Measurements from ENCODE around the gene OTULINL. TPM values are rescaled to one million over a fixed set of nuclear protein-coding genes. Genes with fewer than 3 reads are reported as not detected.

The OTULINL gene
- 10.6 to 13.5 TPM (median 12.9 TPM) in 5 replicates for total RNA-seq (2022; extraction: Qiagen RNA extraction; ENCODE audit: low read depth)

DNA sequence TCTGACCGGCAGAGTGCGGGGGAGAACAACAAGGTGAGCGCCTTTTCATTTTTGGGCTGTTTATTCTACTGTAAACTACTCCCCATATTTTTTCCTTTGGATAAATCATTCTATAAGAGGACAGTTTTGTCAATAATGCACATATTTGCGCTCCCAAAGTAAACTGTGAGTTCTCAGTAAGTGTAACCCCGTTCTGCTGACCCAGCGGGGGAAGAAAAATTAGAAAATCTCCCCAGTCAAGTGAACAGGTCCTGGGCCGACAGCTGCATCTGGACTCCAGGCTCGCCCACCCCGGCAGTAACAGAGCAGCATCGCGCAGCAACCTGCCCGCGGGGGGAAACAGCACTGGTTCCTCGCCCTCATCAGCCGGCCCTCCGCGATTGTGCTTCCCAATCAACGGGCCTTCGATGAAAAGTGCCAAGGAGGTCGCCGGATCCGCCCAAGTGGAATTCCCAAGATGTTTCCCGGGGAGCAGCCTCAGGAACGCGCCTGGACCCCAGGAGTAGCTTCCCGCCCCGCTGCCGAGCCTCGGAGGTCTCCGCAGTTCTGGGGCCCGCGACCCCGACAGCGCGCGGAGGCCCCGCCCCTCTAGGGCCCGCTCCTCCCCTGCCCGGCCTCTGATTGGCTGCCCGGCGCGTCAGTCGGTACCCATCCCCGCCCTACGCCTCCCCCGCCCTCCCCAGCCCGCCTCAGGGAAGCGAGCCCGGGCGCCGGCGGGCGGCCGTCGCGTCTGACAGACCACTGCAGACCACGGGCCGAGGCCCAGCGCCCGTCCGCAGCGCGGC is at the start of gene OTULINL:
Gene OTULINL, plus strand, starts transcription at position 687 of the 785 bp plus-strand sequence. CDS start 103 bp downstream, outside the sequence.

Other genes with a start within 250 kb of the OTULINL start
- gene OTULIN, start 82.9 kb downstream of the OTULINL start, total RNA-seq (2022; extraction: Qiagen RNA extraction; ENCODE audit: low read depth), result 17.3 to 23.5 TPM (median 20.1 TPM) in 5 replicates